Thoracic aorta (tissue), 2 donors: Measurements from ENCODE around the gene OCA2. TPM values are rescaled to one million over a fixed set of nuclear protein-coding genes. Genes with fewer than 3 reads are reported as not detected.

Experiments used
- ATAC-seq: fragments of 150-250 bp; one replicate; pipeline ENCODE4 v1.8.0; 2017; ENCODE audit warnings: low read depth; ENCODE audit not compliant: insufficient number of reproducible peaks, low FRiP score
- DNase-seq: peaks from one replicate; pipeline ENCODE4 v3.0.0-alpha.2; 2020; ENCODE audit warnings: low spot score
- H3K27ac ChIP-seq, 2 donors: fragments of 200-600 bp; sonication (generic); 1 replicate in 1 of 2; 2 replicates in 1 of 2; pipeline ENCODE4 v1.5.1; 2016; ENCODE audit warnings: mild to moderate bottlenecking in 2 of 2, moderate library complexity in 2 of 2
- H3K27me3 ChIP-seq: fragments of 200-600 bp; sonication (generic); replicated peaks from 2 replicates; pipeline ENCODE4 v1.6.0; 2016; ENCODE audit warnings: mild to moderate bottlenecking; ENCODE audit not compliant: insufficient read depth
- H3K36me3 ChIP-seq: fragments of 200-600 bp; sonication (generic); one replicate; pipeline ENCODE4 v1.5.1; 2016
- H3K4me1 ChIP-seq, 2 donors: fragments of 200-600 bp; sonication (generic); 1 replicate in 1 of 2; 2 replicates in 1 of 2; pipeline versions ENCODE4 v1.5.1 to v1.6.0; 2016; ENCODE audit warnings: low read depth in 2 of 2, mild to moderate bottlenecking in 1 of 2; ENCODE audit not compliant: control insufficient read depth in 1 of 2
- H3K4me3 ChIP-seq: fragments of 200-600 bp; sonication (generic); 2 replicates; pipeline ENCODE4 v1.5.1; 2016; ENCODE audit warnings: mild to moderate bottlenecking
- H3K9me3 ChIP-seq: fragments of 200-600 bp; sonication (generic); 2 replicates; pipeline ENCODE4 v1.5.1; 2016
- total RNA-seq, 2 donors: library from RNA; depleted of rRNA; stranded (reverse); fragments of >200 nt; gene quantifications; one replicate each; pipeline versions ENCODE4 v1.1.0 to v1.2.3, GENCODE V29; 2016
- TF ChIP-seq, protein P1 (sequence below): fragments of 200-600 bp; sonication (generic); IDR thresholded peaks from one replicate; pipeline ENCODE4 v1.5.1; 2019; ENCODE audit warnings: antibody characterized with exemption

Gene OCA2
- total RNA-seq, 2 donors from 2014 or later: 8.0 to 14.8 TPM

DNA sequence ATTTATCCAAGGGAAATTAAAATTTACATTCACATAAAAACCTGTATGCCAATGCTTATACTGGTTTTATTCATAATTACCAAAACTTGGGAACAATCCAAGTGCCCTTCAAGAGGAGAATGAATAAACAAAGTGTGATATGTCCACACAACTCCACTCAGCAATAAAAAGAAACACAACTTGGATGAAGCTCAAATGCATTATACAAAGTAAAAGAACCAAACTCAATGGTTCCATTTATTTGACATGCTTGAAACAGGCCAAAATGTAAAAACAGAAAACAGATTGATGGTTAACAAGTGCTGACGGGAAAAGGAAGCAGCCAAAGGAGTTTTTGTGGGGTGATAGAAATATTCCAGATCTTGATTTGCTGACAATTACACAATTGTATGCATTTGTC is 23.5 kb downstream of the OCA2 start:
- no peaks in the 10 kb centered on the region for H3K4me1 ChIP-seq
- H3K27me3 ChIP-seq: no peaks in the 10 kb centered on the region
- H3K36me3 ChIP-seq: no peaks in the 10 kb centered on the region
- H3K27ac ChIP-seq: no peak overlapping the region
- no peaks in the 10 kb centered on the region for H3K9me3 ChIP-seq
- no peak overlapping the region for H3K4me3 ChIP-seq
- ATAC-seq (no peak), DNase-seq (no peak)
- TF ChIP-seq, protein P1, sequence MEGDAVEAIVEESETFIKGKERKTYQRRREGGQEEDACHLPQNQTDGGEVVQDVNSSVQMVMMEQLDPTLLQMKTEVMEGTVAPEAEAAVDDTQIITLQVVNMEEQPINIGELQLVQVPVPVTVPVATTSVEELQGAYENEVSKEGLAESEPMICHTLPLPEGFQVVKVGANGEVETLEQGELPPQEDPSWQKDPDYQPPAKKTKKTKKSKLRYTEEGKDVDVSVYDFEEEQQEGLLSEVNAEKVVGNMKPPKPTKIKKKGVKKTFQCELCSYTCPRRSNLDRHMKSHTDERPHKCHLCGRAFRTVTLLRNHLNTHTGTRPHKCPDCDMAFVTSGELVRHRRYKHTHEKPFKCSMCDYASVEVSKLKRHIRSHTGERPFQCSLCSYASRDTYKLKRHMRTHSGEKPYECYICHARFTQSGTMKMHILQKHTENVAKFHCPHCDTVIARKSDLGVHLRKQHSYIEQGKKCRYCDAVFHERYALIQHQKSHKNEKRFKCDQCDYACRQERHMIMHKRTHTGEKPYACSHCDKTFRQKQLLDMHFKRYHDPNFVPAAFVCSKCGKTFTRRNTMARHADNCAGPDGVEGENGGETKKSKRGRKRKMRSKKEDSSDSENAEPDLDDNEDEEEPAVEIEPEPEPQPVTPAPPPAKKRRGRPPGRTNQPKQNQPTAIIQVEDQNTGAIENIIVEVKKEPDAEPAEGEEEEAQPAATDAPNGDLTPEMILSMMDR: no peak

DNA sequence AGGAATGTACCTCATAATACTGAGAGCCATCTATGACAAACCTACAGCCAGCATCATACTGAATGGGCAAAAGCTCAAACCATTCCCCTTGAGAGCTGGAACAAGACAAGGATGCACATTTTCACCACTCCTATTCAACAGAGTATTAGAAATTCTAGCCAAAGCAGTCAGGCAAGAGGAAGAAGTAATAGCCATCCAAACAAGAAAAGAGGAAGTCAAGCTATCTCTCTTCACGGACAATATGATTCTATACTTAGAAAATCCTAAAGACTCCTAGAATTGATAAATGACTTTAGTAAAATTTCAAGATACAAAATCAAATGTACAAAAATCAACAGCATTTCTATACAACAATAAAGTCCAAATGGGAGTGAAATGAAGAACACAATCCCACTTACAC is 30.2 kb downstream of the OCA2 start:
- H3K27me3 ChIP-seq: no peaks in the 10 kb centered on the region
- no peak overlapping the region for H3K27ac ChIP-seq
- H3K4me1 ChIP-seq: no peaks in the 10 kb centered on the region
- H3K36me3 ChIP-seq: no peaks in the 10 kb centered on the region
- DNase-seq (no peak), ATAC-seq (no peak)
- H3K4me3 ChIP-seq: no peak overlapping the region
- TF ChIP-seq, protein P1: no peak
- no peaks in the 10 kb centered on the region for H3K9me3 ChIP-seq

DNA sequence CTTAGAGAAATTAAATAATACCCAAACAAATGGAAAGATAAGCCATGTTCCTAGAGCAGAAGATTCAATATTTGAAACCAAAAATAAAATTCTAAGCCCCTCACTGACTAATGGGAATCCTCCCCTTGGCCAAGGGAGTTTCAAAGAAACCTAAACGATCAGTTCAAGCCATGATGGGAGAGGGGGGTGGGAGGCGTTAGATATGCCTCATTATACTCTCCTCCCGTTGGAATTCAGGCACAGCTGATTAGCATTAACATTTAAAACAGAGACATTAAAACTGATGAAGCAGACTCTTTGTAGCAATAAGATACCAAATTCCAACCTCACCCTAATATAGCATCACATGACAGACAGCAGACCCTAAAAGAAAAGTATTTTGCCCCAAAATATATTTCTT is 32.9 kb downstream of the OCA2 start:
- no peak for ATAC-seq
- Histone ChIP-seq H3K4me3 (no peak overlapping the region), H3K27me3 (no peaks in the 10 kb centered on the region), H3K36me3 (no peaks in the 10 kb centered on the region), H3K27ac (no peak overlapping the region), H3K4me1 (no peaks in the 10 kb centered on the region), H3K9me3 (no peaks in the 10 kb centered on the region)
- TF ChIP-seq, protein P1: no peak
- DNase-seq: no peak

DNA sequence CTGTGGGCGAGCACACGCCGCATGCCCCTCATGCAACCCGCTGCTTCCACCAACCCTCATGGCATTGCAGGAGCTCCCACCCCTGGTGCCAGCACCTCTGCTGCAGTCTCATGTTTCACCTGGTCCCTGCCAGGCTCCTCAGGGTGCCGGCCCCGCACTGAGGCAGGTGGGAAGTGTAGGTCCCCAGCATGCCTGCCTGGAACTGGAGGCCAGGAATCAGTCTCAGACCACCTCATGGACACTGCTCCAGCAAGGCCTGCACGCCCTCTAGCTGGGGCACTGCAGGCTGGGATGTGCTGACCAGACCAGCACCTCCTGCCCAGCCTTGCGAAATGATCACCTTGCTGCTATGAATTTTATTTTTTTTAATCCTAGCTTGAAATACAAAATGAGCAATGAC is 39.1 kb downstream of the OCA2 start:
- no peaks in the 10 kb centered on the region for H3K4me1 ChIP-seq
- ATAC-seq (no peak), DNase-seq (no peak)
- H3K36me3 ChIP-seq: no peaks in the 10 kb centered on the region
- TF ChIP-seq, protein P1: no peak
- no peak overlapping the region for H3K4me3 ChIP-seq
- no peaks in the 10 kb centered on the region for H3K9me3 ChIP-seq
- H3K27me3 ChIP-seq: no peaks in the 10 kb centered on the region
- no peak overlapping the region for H3K27ac ChIP-seq

DNA sequence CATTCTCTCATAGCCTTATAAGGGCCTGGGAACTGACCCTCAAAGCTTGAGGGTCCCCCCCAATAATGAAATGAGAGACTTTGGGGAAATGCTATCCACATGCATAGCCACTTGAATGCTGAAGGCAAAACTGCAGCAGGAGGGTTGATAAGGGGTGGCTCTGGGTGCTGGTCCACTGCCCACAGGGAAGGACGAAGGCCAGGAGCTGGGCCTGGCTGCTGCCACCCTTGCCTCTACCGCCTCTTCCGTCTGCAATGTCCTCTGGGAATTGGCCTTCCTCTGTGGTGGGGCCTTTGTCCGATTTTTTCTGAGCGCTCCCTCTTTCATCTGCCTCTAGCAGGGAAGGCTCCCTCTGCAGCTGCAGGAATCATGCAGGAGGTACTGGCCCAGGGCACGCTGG is 41.0 kb downstream of the OCA2 start:
- Histone ChIP-seq H3K27me3 (no peaks in the 10 kb centered on the region), H3K36me3 (no peaks in the 10 kb centered on the region), H3K4me1 (no peaks in the 10 kb centered on the region), H3K4me3 (no peak overlapping the region), H3K9me3 (no peaks in the 10 kb centered on the region), H3K27ac (no peak overlapping the region)
- TF ChIP-seq, protein P1: no peak
- DNase-seq: no peak
- no peak for ATAC-seq
